Mononuclear cell (primary cell): ENCODE results near the gene SCYGR5. TPM values are rescaled to one million over a fixed set of nuclear protein-coding genes. Genes with fewer than 3 reads are reported as not detected.

Experiments used
- H3K27me3 ChIP-seq: 2 replicates; pipeline ENCODE4 v1.6.0; 2011; ENCODE audit warnings: low read length, control low read depth; ENCODE audit not compliant: insufficient read depth
- H3K4me1 ChIP-seq: 2 replicates; pipeline ENCODE4 v1.5.1; 2011; ENCODE audit warnings: mild to moderate bottlenecking, low read length, control low read depth; ENCODE audit not compliant: insufficient read depth
- H3K4me3 ChIP-seq: 2 replicates; pipeline ENCODE4 v1.5.1; 2011; ENCODE audit warnings: mild to moderate bottlenecking, low read length, moderate library complexity
- H3K9me3 ChIP-seq: 2 replicates; pipeline ENCODE4 v1.5.1; 2011; ENCODE audit warnings: low read depth, mild to moderate bottlenecking, control low read depth, low read length
- total RNA-seq: library from RNA; depleted of rRNA; stranded (reverse); fragments of >200 nt; gene quantifications from one replicate; pipeline ENCODE4 v1.2.3, GENCODE V29; 2012

SCYGR5 gene
- total RNA-seq, 1 donor = not detected

DNA sequence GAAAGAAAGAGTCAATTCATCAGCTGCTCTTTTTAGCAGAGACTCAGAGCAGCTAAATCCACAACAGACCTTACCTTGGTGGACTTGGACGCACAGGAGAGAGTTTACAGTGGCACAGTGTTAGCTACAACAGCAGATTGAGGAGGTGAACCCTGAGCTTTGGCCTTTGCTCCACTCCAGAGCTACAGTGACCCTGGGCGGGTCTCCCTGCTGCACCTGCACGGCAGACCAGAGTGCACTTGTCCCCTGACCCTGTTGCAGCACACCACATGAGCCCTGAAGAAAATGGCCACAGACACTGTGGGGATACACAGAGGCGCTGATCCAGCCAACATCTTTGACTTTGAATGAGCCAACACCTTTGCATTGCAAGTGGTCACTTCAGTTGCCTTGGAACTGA lies 40.3 kb downstream of the SCYGR5 start:
- H3K9me3 ChIP-seq = no peaks in the 10 kb centered on the region

DNA sequence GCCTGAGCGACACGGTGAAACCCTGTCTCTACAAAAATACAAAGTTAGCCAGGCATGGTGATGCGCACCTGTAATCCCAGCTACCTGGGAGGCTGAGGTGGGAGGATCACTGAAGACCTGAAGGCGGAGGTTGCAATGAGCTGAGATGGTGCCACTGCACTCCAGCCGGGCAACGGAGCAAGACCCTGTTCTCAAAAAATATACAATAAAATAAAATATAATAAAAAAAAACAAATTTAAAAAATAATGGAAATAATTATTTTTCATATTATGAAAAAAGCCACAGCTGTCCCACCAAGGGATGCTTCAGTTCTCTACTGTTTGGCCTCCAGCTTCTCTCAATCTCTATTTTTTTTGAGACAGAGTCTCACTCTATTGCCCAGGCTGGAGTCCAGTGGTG lies 40.8 kb downstream of the SCYGR5 start:
- Histone ChIP-seq H3K9me3 (no peaks in the 10 kb centered on the region), H3K27me3 (no peaks in the 10 kb centered on the region), H3K4me1 (no peaks in the 10 kb centered on the region), H3K4me3 (no peak overlapping the region)

More for the DNA sequence above, 40.3 kb downstream of the SCYGR5 start:
- Histone ChIP-seq H3K27me3 (no peaks in the 10 kb centered on the region), H3K4me1 (no peaks in the 10 kb centered on the region), H3K4me3 (no peak overlapping the region)

DNA sequence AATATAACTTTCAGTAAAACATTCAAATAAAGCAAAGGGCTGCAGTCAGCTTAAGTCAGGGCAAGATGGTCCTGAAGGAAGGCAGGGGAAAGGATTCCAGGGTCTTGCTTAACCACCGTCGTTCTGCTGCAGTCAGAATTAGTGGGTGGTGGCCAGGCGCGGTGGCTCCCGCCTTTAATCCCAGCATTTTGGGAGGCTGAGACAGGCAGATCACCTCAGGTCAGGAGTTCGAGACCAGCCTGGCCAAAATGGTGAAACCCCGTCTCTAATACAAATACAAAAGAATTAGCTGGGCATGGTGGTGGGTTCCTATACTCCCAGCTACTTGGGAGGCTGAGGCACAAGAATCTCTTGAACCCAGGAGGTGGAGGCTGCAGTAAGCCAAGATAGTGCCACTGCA lies 44.4 kb downstream of the SCYGR5 start:
- no peaks in the 10 kb centered on the region for H3K27me3 ChIP-seq
- no peaks in the 10 kb centered on the region for H3K4me1 ChIP-seq
- H3K9me3 ChIP-seq = no peaks in the 10 kb centered on the region
- H3K4me3 ChIP-seq = no peak overlapping the region

DNA sequence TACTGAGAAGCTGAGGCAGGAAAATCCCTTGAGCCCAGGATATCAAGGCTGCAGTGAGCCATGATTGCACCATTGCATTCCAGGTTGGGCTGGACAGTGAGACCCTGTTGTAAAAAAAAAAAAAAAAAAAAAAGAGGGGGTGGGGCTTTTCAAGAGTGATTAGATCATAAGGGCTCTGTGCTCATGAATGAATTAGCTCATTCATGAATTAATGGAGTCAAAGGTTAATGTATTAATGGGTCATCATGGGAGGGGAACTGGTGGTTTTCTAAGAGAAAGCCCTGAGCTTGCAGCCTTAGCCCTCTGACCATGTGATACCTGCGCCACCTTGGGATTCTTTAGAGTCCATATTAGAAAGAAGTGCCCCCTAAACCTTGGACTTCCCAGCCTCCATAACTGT lies 46.7 kb downstream of the SCYGR5 start:
- Histone ChIP-seq H3K27me3 (peaks cover 16% of the 10 kb centered on the region), H3K9me3 (no peaks in the 10 kb centered on the region), H3K4me1 (peaks cover 7% of the 10 kb centered on the region), H3K4me3 (no peak overlapping the region)

DNA sequence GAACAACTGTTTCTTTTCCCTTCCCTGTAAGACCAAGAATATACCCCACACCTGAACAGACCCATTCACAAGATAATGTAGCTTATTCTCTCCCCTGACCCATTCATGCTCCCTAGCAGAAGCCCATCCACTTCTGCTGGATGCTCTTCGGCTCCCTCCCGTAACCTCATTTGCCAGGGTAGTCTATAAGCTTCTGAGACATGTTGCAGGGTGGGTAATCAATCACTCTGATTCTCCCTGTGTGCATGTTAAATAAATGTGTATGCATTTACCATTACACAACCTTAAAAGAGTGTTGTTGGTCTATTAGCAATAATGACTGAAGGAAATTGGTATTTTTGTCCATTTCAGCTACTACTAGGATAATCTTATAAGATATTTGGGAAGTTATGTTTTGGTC lies 49.9 kb downstream of the SCYGR5 start:
- Histone ChIP-seq H3K4me3 (no peak overlapping the region), H3K4me1 (peaks cover 7% of the 10 kb centered on the region), H3K9me3 (no peaks in the 10 kb centered on the region), H3K27me3 (peaks cover 16% of the 10 kb centered on the region)

Other genes starting within 250 kb of the SCYGR5 start
- 86.6 TPM for gene AGFG1, start 194.6 kb upstream of the SCYGR5 start, total RNA-seq
- gene SCYGR2, start 67.9 kb upstream of the SCYGR5 start, total RNA-seq = not detected
- gene SCYGR3, start 52.0 kb upstream of the SCYGR5 start, total RNA-seq = not detected
- gene SCYGR4, start 49.3 kb upstream of the SCYGR5 start, total RNA-seq = not detected
- not detected for gene SLC19A3, start 51.2 kb downstream of the SCYGR5 start, total RNA-seq
- not detected for gene SCYGR6, start 58.0 kb downstream of the SCYGR5 start, total RNA-seq
- gene SCYGR7, start 61.5 kb downstream of the SCYGR5 start, total RNA-seq = not detected
- not detected for gene SCYGR8, start 79.1 kb downstream of the SCYGR5 start, total RNA-seq
- 130 TPM for gene CCL20, start 147.0 kb downstream of the SCYGR5 start, total RNA-seq
- gene DAW1, start 204.8 kb downstream of the SCYGR5 start, total RNA-seq = not detected